GM23248 (cell line): ENCODE results near the gene PTGR3.

ENCODE experiments used
- EZH2 ChIP-seq: fragments of 200-600 bp; sonication (generic); IDR thresholded peaks from 2 replicates; pipeline ENCODE4 v1.6.1; 2018; ENCODE audit warnings: antibody characterized with exemption, mild to moderate bottlenecking; ENCODE audit not compliant: insufficient read depth, poor library complexity, severe bottlenecking
- EZH2phosphoT487 ChIP-seq: fragments of 200-600 bp; sonication (generic); IDR thresholded peaks from 2 replicates; pipeline ENCODE4 v1.6.1; 2018; ENCODE audit warnings: antibody characterized with exemption, moderate library complexity, mild to moderate bottlenecking, low read depth; ENCODE audit not compliant: insufficient read depth

DNA sequence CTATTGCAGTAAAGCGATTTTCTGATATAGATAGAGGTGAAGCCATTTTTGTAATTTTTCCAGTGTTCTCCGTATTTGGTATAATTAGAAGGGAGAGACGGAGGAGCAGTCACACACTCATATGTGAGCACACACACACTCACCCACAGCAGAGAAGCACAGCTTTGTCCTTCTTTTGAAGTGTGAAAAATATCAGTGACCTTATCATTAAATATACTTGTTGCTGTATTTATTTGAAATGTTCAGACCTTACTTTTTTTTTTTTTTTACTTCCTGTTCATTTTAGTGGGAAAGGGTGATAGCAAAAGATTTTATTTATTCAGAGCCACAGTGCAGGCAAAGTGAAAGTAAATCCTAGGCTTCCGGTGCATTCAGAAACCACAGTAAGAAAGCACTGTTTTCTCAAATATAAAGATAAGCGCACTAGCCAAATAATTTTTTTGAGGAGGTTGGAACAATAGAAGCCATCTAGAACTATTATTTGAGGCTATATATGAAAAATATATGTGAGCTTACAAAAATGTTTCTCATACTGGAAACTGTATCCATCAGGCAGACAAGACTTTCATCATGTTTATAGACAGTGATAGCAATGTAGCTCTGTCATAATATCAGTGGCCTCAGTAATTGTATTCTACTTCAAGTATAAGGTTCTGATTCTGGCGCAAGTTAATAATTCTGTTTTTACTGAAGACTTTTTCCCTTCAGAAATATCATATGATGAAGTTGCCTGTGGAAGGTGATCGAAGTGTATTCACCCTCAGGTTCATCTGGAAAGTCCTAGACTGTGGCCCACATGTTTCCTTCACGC lies 38.9 kb upstream of the PTGR3 start:
- TF ChIP-seq EZH2 (no peak), EZH2phosphoT487 (no peak)
